Liver (tissue), 9 donors: ENCODE data around the gene PCTP. TPM values are rescaled to one million over a fixed set of nuclear protein-coding genes. Genes with fewer than 3 reads are reported as not detected.

Experiments used
- DNase-seq: peaks from one replicate; pipeline ENCODE4 v3.0.0-alpha.2; 2017; ENCODE audit warnings: low spot score
- H3K27ac ChIP-seq, 2 donors: one replicate each; pipeline ENCODE4 v1.7.0; 2013; ENCODE audit warnings: inconsistent platforms in 2 of 2, low read length in 2 of 2, control low read depth in 1 of 2, low read depth in 1 of 2, mild to moderate bottlenecking in 1 of 2
- H3K27me3 ChIP-seq, 4 donors: one replicate each; pipeline versions ENCODE4 v1.6.1 to v1.7.0; 2013; ENCODE audit warnings: low read length in 3 of 4, inconsistent platforms in 1 of 4, mild to moderate bottlenecking in 1 of 4, moderate library complexity in 1 of 4; ENCODE audit not compliant: control insufficient read depth in 4 of 4, insufficient read depth in 4 of 4
- H3K36me3 ChIP-seq, 4 donors: one replicate each; pipeline versions ENCODE4 v1.6.1 to v1.7.0; 2013; ENCODE audit warnings: low read length in 3 of 4, mild to moderate bottlenecking in 3 of 4, low read depth in 1 of 4, moderate library complexity in 1 of 4; ENCODE audit not compliant: control insufficient read depth in 4 of 4, insufficient read depth in 3 of 4
- H3K4me1 ChIP-seq, 4 donors: one replicate each; pipeline versions ENCODE4 v1.6.1 to v1.7.0; 2013; ENCODE audit warnings: low read length in 3 of 4, mild to moderate bottlenecking in 3 of 4, moderate library complexity in 1 of 4; ENCODE audit not compliant: control insufficient read depth in 4 of 4, insufficient read depth in 4 of 4
- H3K4me3 ChIP-seq, 3 donors: one replicate each; pipeline versions ENCODE4 v1.6.1 to v1.7.0; 2013; ENCODE audit warnings: low read length in 3 of 3, control low read depth in 1 of 3, low read depth in 1 of 3, mild to moderate bottlenecking in 1 of 3
- H3K9ac ChIP-seq, 2 donors: one replicate each; pipeline ENCODE4 v1.7.0; 2013; ENCODE audit warnings: low read length in 2 of 2, mild to moderate bottlenecking in 2 of 2, moderate library complexity in 2 of 2, control low read depth in 1 of 2, low read depth in 1 of 2
- H3K9me3 ChIP-seq, 4 donors: one replicate each; pipeline versions ENCODE4 v1.6.1 to v1.7.0; 2013; ENCODE audit warnings: low read length in 3 of 4; ENCODE audit not compliant: control insufficient read depth in 4 of 4
- EGR1 ChIP-seq, 2 donors: IDR thresholded peaks; 2 replicates each; pipeline ENCODE4 v1.6.1; 2016 to 2018; ENCODE audit warnings: antibody characterized with exemption in 2 of 2, low read depth in 2 of 2
- FOXA1 ChIP-seq: IDR thresholded peaks from 2 replicates; pipeline ENCODE4 v1.6.1; 2016; ENCODE audit warnings: antibody characterized with exemption
- FOXA2 ChIP-seq: IDR thresholded peaks from 2 replicates; pipeline ENCODE4 v1.6.1; 2016; ENCODE audit warnings: antibody characterized with exemption
- GABPA ChIP-seq, 2 donors: IDR thresholded peaks in 1 of 2; conservative IDR thresholded peaks in 1 of 2; 2 replicates each; pipeline ENCODE4 v1.6.1; 2016; ENCODE audit warnings: antibody characterized with exemption in 2 of 2, mild to moderate bottlenecking in 1 of 2, moderate library complexity in 1 of 2
- HNF4A ChIP-seq, 2 donors: conservative IDR thresholded peaks; 2 replicates each; pipeline ENCODE4 v1.6.1; 2016; ENCODE audit warnings: antibody characterized with exemption in 2 of 2, mild to moderate bottlenecking in 2 of 2
- HNF4G ChIP-seq: IDR thresholded peaks from 2 replicates; pipeline ENCODE4 v1.6.1; 2016; ENCODE audit warnings: antibody characterized with exemption
- JUND ChIP-seq, 2 donors: IDR thresholded peaks; 2 replicates each; pipeline ENCODE4 v1.6.1; 2016; ENCODE audit warnings: antibody characterized with exemption in 2 of 2
- NR2F2 ChIP-seq: IDR thresholded peaks from 2 replicates; pipeline ENCODE4 v1.6.1; 2016; ENCODE audit warnings: antibody characterized with exemption
- RAD21 ChIP-seq, 2 donors: IDR thresholded peaks; 2 replicates each; pipeline ENCODE4 v1.6.1; 2016; ENCODE audit warnings: antibody characterized with exemption in 2 of 2, mild to moderate bottlenecking in 2 of 2
- RXRA ChIP-seq, 2 donors: IDR thresholded peaks; 2 replicates each; pipeline ENCODE4 v1.6.1; 2017 to 2018; ENCODE audit warnings: antibody characterized with exemption in 2 of 2, mild to moderate bottlenecking in 1 of 2
- SP1 ChIP-seq: IDR thresholded peaks from 2 replicates; pipeline ENCODE4 v1.6.1; 2018; ENCODE audit warnings: antibody characterized with exemption, mild to moderate bottlenecking
- TAF1 ChIP-seq: conservative IDR thresholded peaks from 2 replicates; pipeline ENCODE4 v1.6.1; 2016; ENCODE audit warnings: antibody characterized with exemption, mild to moderate bottlenecking
- YY1 ChIP-seq: IDR thresholded peaks from 2 replicates; pipeline ENCODE4 v1.6.1; 2016; ENCODE audit warnings: antibody characterized with exemption, mild to moderate bottlenecking
- WGBS: extraction: QIAGEN DNeasy Blood & Tissue Kit; methylation state at CpG from one replicate; pipeline ENCODE4 v1.1.7; 2013; 5-methylcytosine and 5-hydroxymethylcytosine counted together
- polyA plus RNA-seq, 2 donors: library from polyadenylated mRNA; stranded (reverse) in 1 of 2; unstranded in 1 of 2; fragments of 200-250 nt in 1 of 2; fragments of >200 nt in 1 of 2; fragmentation: Nextera tagmentation in 1 of 2; extraction: Ambion mirVana in 1 of 2; gene quantifications; one replicate each; pipeline versions ENCODE4 v1.2.1 to v1.2.3, GENCODE V29; 2013 to 2015
- total RNA-seq, 2 donors: library from RNA; depleted of rRNA; stranded (reverse); fragments of >200 nt; gene quantifications; one replicate each; pipeline ENCODE4 v1.2.3, GENCODE V29; 2014
- TF ChIP-seq, protein P1 (sequence below): fragments of 150-350 bp; IDR thresholded peaks from 2 replicates; pipeline ENCODE4 v1.5.1; 2017; ENCODE audit warnings: improper control_type of control experiment, low read depth, low read length; ENCODE audit not compliant: missing input control
- TF ChIP-seq, protein P2 (sequence below): IDR thresholded peaks from 2 replicates; pipeline ENCODE4 v1.6.1; 2016; ENCODE audit warnings: antibody characterized with exemption
- TF ChIP-seq, protein P3 (sequence below): IDR thresholded peaks from 2 replicates; pipeline ENCODE4 v1.6.1; 2016; ENCODE audit warnings: antibody characterized with exemption
- TF ChIP-seq, protein P4 (sequence below): IDR thresholded peaks from 2 replicates; pipeline ENCODE4 v1.6.1; 2016; ENCODE audit warnings: antibody characterized with exemption, mild to moderate bottlenecking
- TF ChIP-seq, protein P5 (sequence below): IDR thresholded peaks from 2 replicates; pipeline ENCODE4 v1.6.1; 2016; ENCODE audit warnings: antibody characterized with exemption
- donor health status: healthy.
- donor health status: healthy.
- donor health status: healthy.
- donor health status: healthy.
- donor health status: healthy.

PCTP gene
- total and polyA plus RNA-seq, 4 donors, result 25.0 to 79.0 (median 55.8) TPM

DNA sequence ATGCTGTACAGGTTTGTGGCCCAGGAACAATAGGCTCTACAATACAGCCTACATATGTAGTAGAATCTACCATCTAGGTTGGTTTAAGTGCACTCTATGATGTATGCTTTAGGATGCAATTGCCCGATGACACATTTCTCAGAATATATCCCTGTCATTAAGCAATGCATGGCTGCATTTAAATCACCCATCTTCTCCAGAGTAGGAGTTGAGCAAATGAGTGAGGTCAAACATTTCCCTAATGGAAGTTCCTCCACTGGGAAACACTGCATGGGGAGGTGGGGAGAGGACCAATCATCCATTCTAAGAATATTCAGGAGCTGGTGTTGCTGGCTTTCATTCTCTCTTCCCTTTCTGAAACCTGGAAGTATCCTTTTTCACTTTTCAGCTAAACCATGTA is 2.0 kb upstream of the PCTP start:
- DNase-seq, result no peak
- no peak overlapping the region for H3K9ac ChIP-seq
- WGBS, result 97% methylated on average over 1 of the region's 1 CpG
- peaks cover 0 to 5% (median under 1%) of the 10 kb centered on the region in 4 donors for H3K36me3 ChIP-seq
- TF ChIP-seq, protein P1, sequence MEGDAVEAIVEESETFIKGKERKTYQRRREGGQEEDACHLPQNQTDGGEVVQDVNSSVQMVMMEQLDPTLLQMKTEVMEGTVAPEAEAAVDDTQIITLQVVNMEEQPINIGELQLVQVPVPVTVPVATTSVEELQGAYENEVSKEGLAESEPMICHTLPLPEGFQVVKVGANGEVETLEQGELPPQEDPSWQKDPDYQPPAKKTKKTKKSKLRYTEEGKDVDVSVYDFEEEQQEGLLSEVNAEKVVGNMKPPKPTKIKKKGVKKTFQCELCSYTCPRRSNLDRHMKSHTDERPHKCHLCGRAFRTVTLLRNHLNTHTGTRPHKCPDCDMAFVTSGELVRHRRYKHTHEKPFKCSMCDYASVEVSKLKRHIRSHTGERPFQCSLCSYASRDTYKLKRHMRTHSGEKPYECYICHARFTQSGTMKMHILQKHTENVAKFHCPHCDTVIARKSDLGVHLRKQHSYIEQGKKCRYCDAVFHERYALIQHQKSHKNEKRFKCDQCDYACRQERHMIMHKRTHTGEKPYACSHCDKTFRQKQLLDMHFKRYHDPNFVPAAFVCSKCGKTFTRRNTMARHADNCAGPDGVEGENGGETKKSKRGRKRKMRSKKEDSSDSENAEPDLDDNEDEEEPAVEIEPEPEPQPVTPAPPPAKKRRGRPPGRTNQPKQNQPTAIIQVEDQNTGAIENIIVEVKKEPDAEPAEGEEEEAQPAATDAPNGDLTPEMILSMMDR, result no peak
- no peak for TF ChIP-seq TAF1
- H3K27ac ChIP-seq, result no peak overlapping the region
- H3K9me3 ChIP-seq, result no peaks in the 10 kb centered on the region
- H3K27me3 ChIP-seq, result no peaks in the 10 kb centered on the region
- peaks cover 6 to 36% (median 24%) of the 10 kb centered on the region in 4 donors for H3K4me1 ChIP-seq
- no peak overlapping the region for H3K4me3 ChIP-seq

DNA sequence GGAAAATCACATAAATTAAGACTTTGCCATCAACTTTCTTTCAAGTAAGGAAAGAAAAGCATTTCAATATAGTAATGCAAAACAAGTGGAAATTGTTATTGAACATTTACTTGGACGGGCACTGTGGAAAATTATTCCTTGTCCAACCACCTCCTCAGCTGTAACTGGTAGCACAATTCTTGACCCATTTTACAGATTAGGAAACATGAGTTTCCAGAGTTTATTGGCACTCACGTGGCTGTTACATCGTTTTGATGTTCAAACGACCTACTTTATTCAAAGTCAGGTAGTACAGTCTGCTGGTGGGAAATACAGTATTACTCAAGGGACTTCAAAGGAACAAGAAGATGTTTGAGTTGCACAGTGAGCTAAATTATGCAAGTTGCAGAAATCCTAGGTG is 866 bp upstream of the PCTP start:
- no peak overlapping the region for H3K27ac ChIP-seq
- no peak for DNase-seq
- no peaks in the 10 kb centered on the region for H3K9me3 ChIP-seq
- 73% methylated on average over 4 of the region's 4 CpGs for WGBS
- H3K27me3 ChIP-seq, result no peaks in the 10 kb centered on the region
- TF ChIP-seq, protein P2, sequence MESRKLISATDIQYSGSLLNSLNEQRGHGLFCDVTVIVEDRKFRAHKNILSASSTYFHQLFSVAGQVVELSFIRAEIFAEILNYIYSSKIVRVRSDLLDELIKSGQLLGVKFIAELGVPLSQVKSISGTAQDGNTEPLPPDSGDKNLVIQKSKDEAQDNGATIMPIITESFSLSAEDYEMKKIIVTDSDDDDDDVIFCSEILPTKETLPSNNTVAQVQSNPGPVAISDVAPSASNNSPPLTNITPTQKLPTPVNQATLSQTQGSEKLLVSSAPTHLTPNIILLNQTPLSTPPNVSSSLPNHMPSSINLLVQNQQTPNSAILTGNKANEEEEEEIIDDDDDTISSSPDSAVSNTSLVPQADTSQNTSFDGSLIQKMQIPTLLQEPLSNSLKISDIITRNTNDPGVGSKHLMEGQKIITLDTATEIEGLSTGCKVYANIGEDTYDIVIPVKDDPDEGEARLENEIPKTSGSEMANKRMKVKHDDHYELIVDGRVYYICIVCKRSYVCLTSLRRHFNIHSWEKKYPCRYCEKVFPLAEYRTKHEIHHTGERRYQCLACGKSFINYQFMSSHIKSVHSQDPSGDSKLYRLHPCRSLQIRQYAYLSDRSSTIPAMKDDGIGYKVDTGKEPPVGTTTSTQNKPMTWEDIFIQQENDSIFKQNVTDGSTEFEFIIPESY, result no peak
- TF ChIP-seq RAD21 (IDR thresholded peaks at IDR 0.05) (no peak), FOXA2 (no peak), HNF4A (conservative IDR thresholded peaks at IDR 0.05) (no peak), SP1 (no peak), TAF1 (no peak), FOXA1 (no peak), HNF4G (no peak), RXRA (IDR thresholded peaks at IDR 0.05) (no peak), GABPA (IDR thresholded peaks at IDR 0.05 in 1 of 2, conservative IDR thresholded peaks at IDR 0.05 in 1 of 2) (no peak), NR2F2 (no peak), EGR1 (IDR thresholded peaks at IDR 0.05; ENCODE audit: low read depth in 2 of 2) (no peak), YY1 (no peak), JUND (IDR thresholded peaks at IDR 0.05) (no peak)
- TF ChIP-seq, protein P3, sequence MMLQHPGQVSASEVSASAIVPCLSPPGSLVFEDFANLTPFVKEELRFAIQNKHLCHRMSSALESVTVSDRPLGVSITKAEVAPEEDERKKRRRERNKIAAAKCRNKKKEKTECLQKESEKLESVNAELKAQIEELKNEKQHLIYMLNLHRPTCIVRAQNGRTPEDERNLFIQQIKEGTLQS, result no peak
- TF ChIP-seq, protein P4, sequence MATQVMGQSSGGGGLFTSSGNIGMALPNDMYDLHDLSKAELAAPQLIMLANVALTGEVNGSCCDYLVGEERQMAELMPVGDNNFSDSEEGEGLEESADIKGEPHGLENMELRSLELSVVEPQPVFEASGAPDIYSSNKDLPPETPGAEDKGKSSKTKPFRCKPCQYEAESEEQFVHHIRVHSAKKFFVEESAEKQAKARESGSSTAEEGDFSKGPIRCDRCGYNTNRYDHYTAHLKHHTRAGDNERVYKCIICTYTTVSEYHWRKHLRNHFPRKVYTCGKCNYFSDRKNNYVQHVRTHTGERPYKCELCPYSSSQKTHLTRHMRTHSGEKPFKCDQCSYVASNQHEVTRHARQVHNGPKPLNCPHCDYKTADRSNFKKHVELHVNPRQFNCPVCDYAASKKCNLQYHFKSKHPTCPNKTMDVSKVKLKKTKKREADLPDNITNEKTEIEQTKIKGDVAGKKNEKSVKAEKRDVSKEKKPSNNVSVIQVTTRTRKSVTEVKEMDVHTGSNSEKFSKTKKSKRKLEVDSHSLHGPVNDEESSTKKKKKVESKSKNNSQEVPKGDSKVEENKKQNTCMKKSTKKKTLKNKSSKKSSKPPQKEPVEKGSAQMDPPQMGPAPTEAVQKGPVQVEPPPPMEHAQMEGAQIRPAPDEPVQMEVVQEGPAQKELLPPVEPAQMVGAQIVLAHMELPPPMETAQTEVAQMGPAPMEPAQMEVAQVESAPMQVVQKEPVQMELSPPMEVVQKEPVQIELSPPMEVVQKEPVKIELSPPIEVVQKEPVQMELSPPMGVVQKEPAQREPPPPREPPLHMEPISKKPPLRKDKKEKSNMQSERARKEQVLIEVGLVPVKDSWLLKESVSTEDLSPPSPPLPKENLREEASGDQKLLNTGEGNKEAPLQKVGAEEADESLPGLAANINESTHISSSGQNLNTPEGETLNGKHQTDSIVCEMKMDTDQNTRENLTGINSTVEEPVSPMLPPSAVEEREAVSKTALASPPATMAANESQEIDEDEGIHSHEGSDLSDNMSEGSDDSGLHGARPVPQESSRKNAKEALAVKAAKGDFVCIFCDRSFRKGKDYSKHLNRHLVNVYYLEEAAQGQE, result no peak
- TF ChIP-seq, protein P1, result no peak
- TF ChIP-seq, protein P5, sequence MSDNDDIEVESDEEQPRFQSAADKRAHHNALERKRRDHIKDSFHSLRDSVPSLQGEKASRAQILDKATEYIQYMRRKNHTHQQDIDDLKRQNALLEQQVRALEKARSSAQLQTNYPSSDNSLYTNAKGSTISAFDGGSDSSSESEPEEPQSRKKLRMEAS, result no peak
- no peak overlapping the region for H3K4me3 ChIP-seq
- no peak overlapping the region for H3K9ac ChIP-seq
- H3K4me1 ChIP-seq, result peaks cover 9 to 36% (median 25%) of the 10 kb centered on the region in 4 donors
- peaks cover 0 to 12% (median 5%) of the 10 kb centered on the region in 4 donors for H3K36me3 ChIP-seq
